ENCODE data around the gene ZBTB42.

Gene ZBTB42

GRCh38 chr14:104754213-104754851 is 46.6 kb upstream of the ZBTB42 start:
- DNase-seq (ENCODE audit: low read depth): no peak
- no peak for TF ChIP-seq CTCF (IDR thresholded peaks at IDR 0.05; ENCODE audit: control insufficient read depth, extremely low read depth, insufficient read depth)
- H3K4me3 ChIP-seq (ENCODE audit: low read depth, low read length): peak overlapping the region; percentile 97

- TF ChIP-seq CTCF (IDR thresholded peaks at IDR 0.05; ENCODE audit: control insufficient read depth, extremely low read depth, insufficient read depth): no peak
- H3K4me3 ChIP-seq (ENCODE audit: low read depth, low read length): no peak overlapping the region
- DNase-seq (ENCODE audit: low read depth): no peak
These were observed 45.3 kb upstream of the ZBTB42 start for GRCh38 chr14:104755621-104756020.

- H3K4me3 ChIP-seq (ENCODE audit: low read depth, low read length): no peak overlapping the region
- DNase-seq (ENCODE audit: low read depth): no peak
- TF ChIP-seq CTCF (IDR thresholded peaks at IDR 0.05; ENCODE audit: control insufficient read depth, extremely low read depth, insufficient read depth): no peak
These were observed 44.2 kb upstream of the ZBTB42 start for GRCh38 chr14:104756477-104757237.

- DNase-seq (ENCODE audit: low read depth): no peak
- H3K4me3 ChIP-seq (ENCODE audit: low read depth, low read length): no peak overlapping the region
- TF ChIP-seq CTCF (IDR thresholded peaks at IDR 0.05; ENCODE audit: control insufficient read depth, extremely low read depth, insufficient read depth): no peak
These were observed 43.7 kb upstream of the ZBTB42 start for GRCh38 chr14:104757238-104757585.

GRCh38 chr14:104757681-104758392 is 43.1 kb upstream of the ZBTB42 start:
- H3K4me3 ChIP-seq (ENCODE audit: low read depth, low read length): no peak overlapping the region
- no peak for TF ChIP-seq CTCF (IDR thresholded peaks at IDR 0.05; ENCODE audit: control insufficient read depth, extremely low read depth, insufficient read depth)
- DNase-seq (ENCODE audit: low read depth): no peak

GRCh38 chr14:104758981-104759969 is 41.6 kb upstream of the ZBTB42 start:
- no peak for DNase-seq (ENCODE audit: low read depth)
- H3K4me3 ChIP-seq (ENCODE audit: low read depth, low read length): no peak overlapping the region
- TF ChIP-seq CTCF (IDR thresholded peaks at IDR 0.05; ENCODE audit: control insufficient read depth, extremely low read depth, insufficient read depth): no peak

All from LNCaP clone FGC (cell line).